ENCODE data around the gene APOF. TPM values are rescaled to one million over a fixed set of nuclear protein-coding genes. Genes with fewer than 3 reads are reported as not detected.

APOF gene
- total RNA-seq, 2 donors from 2014 or later = not detected

DNA sequence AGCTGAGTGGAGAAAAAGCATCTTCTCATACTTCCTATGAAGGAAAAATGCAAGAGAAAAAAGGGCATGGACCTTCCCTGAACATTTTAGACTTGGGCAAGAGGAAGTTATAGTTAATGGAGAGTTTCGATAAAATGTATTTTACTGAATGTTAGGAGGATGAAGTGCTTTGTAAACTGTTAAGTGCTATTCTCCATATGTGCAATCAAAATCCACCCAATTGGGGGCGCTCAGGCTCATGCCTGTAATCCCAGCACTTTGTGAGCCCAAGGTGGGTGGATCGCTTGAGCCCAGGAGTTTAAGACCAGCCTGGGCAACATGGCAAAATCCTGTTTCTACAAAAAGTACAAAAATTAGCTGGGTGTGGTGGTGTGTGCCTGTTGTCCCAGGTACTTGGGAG is 45.0 kb downstream of the APOF start:
- TF ChIP-seq, protein P1, sequence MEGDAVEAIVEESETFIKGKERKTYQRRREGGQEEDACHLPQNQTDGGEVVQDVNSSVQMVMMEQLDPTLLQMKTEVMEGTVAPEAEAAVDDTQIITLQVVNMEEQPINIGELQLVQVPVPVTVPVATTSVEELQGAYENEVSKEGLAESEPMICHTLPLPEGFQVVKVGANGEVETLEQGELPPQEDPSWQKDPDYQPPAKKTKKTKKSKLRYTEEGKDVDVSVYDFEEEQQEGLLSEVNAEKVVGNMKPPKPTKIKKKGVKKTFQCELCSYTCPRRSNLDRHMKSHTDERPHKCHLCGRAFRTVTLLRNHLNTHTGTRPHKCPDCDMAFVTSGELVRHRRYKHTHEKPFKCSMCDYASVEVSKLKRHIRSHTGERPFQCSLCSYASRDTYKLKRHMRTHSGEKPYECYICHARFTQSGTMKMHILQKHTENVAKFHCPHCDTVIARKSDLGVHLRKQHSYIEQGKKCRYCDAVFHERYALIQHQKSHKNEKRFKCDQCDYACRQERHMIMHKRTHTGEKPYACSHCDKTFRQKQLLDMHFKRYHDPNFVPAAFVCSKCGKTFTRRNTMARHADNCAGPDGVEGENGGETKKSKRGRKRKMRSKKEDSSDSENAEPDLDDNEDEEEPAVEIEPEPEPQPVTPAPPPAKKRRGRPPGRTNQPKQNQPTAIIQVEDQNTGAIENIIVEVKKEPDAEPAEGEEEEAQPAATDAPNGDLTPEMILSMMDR (conservative IDR thresholded peaks at IDR 0.05) = peak; percentile 61
- Histone ChIP-seq H3K9me3 (ENCODE audit: control insufficient read depth, low read length) (no peaks in the 10 kb centered on the region), H3K9ac (ENCODE audit: extremely low read depth, low read length, poor library complexity, severe bottlenecking) (no peak overlapping the region), H3K27ac (ENCODE audit: low read depth, low read length) (no peak overlapping the region), H3K4me1 (ENCODE audit: control insufficient read depth, insufficient read depth, low read length) (peaks cover 5% of the 10 kb centered on the region), H3K27me3 (ENCODE audit: control insufficient read depth, insufficient read depth, low read length, poor library complexity, severe bottlenecking) (no peaks in the 10 kb centered on the region), H3K36me3 (ENCODE audit: control insufficient read depth, insufficient read depth, low read length) (peaks cover 17% of the 10 kb centered on the region), H3K4me3 (ENCODE audit: low read length) (no peak overlapping the region)
- peaks cover 26% of the 10 kb centered on the region for H3K36me3 Mint-ChIP-seq (ENCODE audit: low read depth)
- 79 to 86% methylated on average over 3 of the region's 3 CpGs for WGBS, 2 experiments (ENCODE audit: insufficient coverage in 1 of 2, insufficient read length in 1 of 2)
- no peaks in the 10 kb centered on the region for H3K9me3 Mint-ChIP-seq
- H3K4me1 Mint-ChIP-seq = peaks cover 5% of the 10 kb centered on the region
- DNase-seq = peak; percentile 81
- H3K27me3 Mint-ChIP-seq (ENCODE audit: insufficient read depth) = no peaks in the 10 kb centered on the region
- no peak overlapping the region for H3K27ac Mint-ChIP-seq
- H3K4me3 Mint-ChIP-seq = no peak overlapping the region

DNA sequence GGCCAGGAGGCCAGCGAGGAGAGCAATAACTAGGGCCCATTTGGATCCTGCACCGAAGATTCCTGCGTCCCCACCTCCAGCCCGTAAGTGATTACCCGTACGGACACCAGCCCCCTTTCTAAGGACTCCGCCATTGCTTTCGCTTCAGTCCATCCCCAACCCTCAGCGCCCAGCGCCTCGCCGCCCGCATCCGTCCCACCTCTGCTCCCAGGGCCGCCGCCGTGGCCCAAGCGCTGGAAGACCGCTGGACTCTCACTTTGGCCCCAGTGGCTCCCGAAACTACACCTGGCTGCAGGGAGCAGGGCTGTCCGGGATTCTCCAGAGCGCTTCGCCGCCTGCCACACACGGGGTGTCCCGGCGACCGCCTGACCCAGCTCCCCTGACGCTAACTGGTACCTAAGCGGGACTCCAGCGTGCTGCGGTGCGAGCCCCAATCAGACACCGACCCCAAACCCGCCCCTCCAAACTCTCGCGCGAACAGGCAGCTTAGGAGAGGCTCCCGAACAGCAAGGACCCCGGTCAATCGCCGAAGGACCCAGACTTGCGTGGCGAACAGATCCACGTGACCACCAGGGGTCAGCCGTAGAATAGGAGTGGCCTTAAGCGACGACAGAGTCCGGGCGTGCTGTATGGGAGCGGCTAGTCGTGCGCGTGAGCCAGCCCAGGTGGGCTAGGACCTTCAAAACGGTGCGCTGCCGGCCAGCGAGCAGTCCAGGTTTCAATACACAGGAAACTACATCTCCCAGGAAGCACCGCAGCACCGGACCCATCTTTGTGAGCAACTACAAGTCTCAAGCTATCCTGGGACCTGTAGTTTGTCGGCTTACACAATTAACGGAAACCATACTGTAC is 46.8 kb downstream of the APOF start, which contains the start of gene CNPY2:
Gene CNPY2, minus strand, starts transcription at position 367 of the 852 bp plus-strand sequence. CDS start 771 bp downstream, outside the sequence.
- H3K27ac ChIP-seq (ENCODE audit: low read depth, low read length) = peak within 1 kb of the TSS; percentile 79
- TF ChIP-seq, protein P1 (conservative IDR thresholded peaks at IDR 0.05) = peak; percentile 37
- H3K4me3 Mint-ChIP-seq = peak within 1 kb of the TSS; percentile 98

GRCh38 chr12:56315249-56315621 is 47.4 kb downstream of the APOF start:
- peak overlapping the region; percentile 99 for H3K27ac Mint-ChIP-seq
- no peaks in the 10 kb centered on the region for H3K27me3 Mint-ChIP-seq (ENCODE audit: insufficient read depth)
- no peaks in the 10 kb centered on the region for H3K27me3 ChIP-seq (ENCODE audit: control insufficient read depth, insufficient read depth, low read length, poor library complexity, severe bottlenecking)
- H3K4me1 ChIP-seq (ENCODE audit: control insufficient read depth, insufficient read depth, low read length) = peaks cover 5% of the 10 kb centered on the region
- peaks cover 30% of the 10 kb centered on the region for H3K36me3 ChIP-seq (ENCODE audit: control insufficient read depth, insufficient read depth, low read length)
- H3K4me3 Mint-ChIP-seq = peak overlapping the region; percentile 98
- H3K36me3 Mint-ChIP-seq (ENCODE audit: low read depth) = peaks cover 42% of the 10 kb centered on the region
- peak overlapping the region; percentile 96 for H3K4me3 ChIP-seq (ENCODE audit: low read length)
- H3K9me3 Mint-ChIP-seq = no peaks in the 10 kb centered on the region
- TF ChIP-seq, protein P1 (conservative IDR thresholded peaks at IDR 0.05) = no peak
- no peak for DNase-seq
- H3K9me3 ChIP-seq (ENCODE audit: control insufficient read depth, low read length) = no peaks in the 10 kb centered on the region
- H3K4me1 Mint-ChIP-seq = peaks cover 5% of the 10 kb centered on the region
- WGBS, 2 experiments (ENCODE audit: insufficient coverage in 1 of 2, insufficient read length in 1 of 2) = 6 to 7% methylated on average over 9 to 11 of the region's 11 CpGs
- peak overlapping the region; percentile 95 for H3K9ac ChIP-seq (ENCODE audit: extremely low read depth, low read length, poor library complexity, severe bottlenecking)
- peak overlapping the region; percentile 79 for H3K27ac ChIP-seq (ENCODE audit: low read depth, low read length)

More for the DNA sequence above, 46.8 kb downstream of the APOF start, which contains the start of gene CNPY2:
- Histone ChIP-seq H3K9me3 (ENCODE audit: control insufficient read depth, low read length) (no peaks in the 10 kb centered on the region), H3K4me3 (ENCODE audit: low read length) (peak within 1 kb of the TSS; percentile 96), H3K4me1 (ENCODE audit: control insufficient read depth, insufficient read depth, low read length) (peaks cover 5% of the 10 kb centered on the region), H3K36me3 (ENCODE audit: control insufficient read depth, insufficient read depth, low read length) (peaks cover 24% of the 10 kb centered on the region), H3K9ac (ENCODE audit: extremely low read depth, low read length, poor library complexity, severe bottlenecking) (peak within 1 kb of the TSS; percentile 95), H3K27me3 (ENCODE audit: control insufficient read depth, insufficient read depth, low read length, poor library complexity, severe bottlenecking) (no peaks in the 10 kb centered on the region)
- H3K27me3 Mint-ChIP-seq (ENCODE audit: insufficient read depth) = no peaks in the 10 kb centered on the region
- peak; percentile 100 for DNase-seq
- H3K4me1 Mint-ChIP-seq = peaks cover 5% of the 10 kb centered on the region
- WGBS, 2 experiments (ENCODE audit: insufficient coverage in 1 of 2, insufficient read length in 1 of 2) = 0% methylated on average over 22 to 62 of the region's 62 CpGs
- no peaks in the 10 kb centered on the region for H3K9me3 Mint-ChIP-seq
- peaks cover 36% of the 10 kb centered on the region for H3K36me3 Mint-ChIP-seq (ENCODE audit: low read depth)
- H3K27ac Mint-ChIP-seq = peak within 1 kb of the TSS; percentile 99
